GM18858 (cell line): ENCODE measurements around the gene BCL2.

Source experiments
- ATAC-seq: cut with Tn5 transposase; IDR thresholded peaks from one replicate; pipeline ENCODE4 v1.9.1; 2021; ENCODE audit not compliant: unreplicated experiment

The BCL2 gene

GRCh38 chr18:63262369-63263335, 56.9 kb downstream of the BCL2 start:
- no peak for ATAC-seq

- no peak for ATAC-seq
These were observed 58.5 kb downstream of the BCL2 start for GRCh38 chr18:63261029-63261428.

GRCh38 chr18:63260380-63260754, 59.2 kb downstream of the BCL2 start:
- no peak for ATAC-seq

- ATAC-seq, result no peak
These were observed 59.8 kb downstream of the BCL2 start for GRCh38 chr18:63259567-63260379.

GRCh38 chr18:63258749-63259566, 60.6 kb downstream of the BCL2 start:
- ATAC-seq, result no peak

- ATAC-seq, result no peak
These were observed 62.1 kb downstream of the BCL2 start for GRCh38 chr18:63257453-63257852.

- peak; percentile 42 for ATAC-seq
These were observed 64.1 kb downstream of the BCL2 start for GRCh38 chr18:63255435-63255834.

GRCh38 chr18:63254716-63255399, 64.7 kb downstream of the BCL2 start:
- ATAC-seq, result no peak

GRCh38 chr18:63253428-63254372, 65.9 kb downstream of the BCL2 start:
- ATAC-seq, result no peak

- no peak for ATAC-seq
These were observed 66.6 kb downstream of the BCL2 start for GRCh38 chr18:63253014-63253413.

GRCh38 chr18:63249771-63250170, 69.8 kb downstream of the BCL2 start:
- ATAC-seq, result no peak

GRCh38 chr18:63247926-63248325, 71.6 kb downstream of the BCL2 start:
- no peak for ATAC-seq

- ATAC-seq, result no peak
These were observed 72.1 kb downstream of the BCL2 start for GRCh38 chr18:63247506-63247905.

- no peak for ATAC-seq
These were observed 74.0 kb downstream of the BCL2 start for GRCh38 chr18:63245600-63245999.

GRCh38 chr18:63244607-63245006, 75.0 kb downstream of the BCL2 start:
- ATAC-seq, result no peak

- ATAC-seq, result no peak
These were observed 77.8 kb downstream of the BCL2 start for GRCh38 chr18:63241760-63242159.

GRCh38 chr18:63241317-63241712, 78.3 kb downstream of the BCL2 start:
- no peak for ATAC-seq

GRCh38 chr18:63240531-63241316, 78.8 kb downstream of the BCL2 start:
- no peak for ATAC-seq

- ATAC-seq, result no peak
These were observed 80.9 kb downstream of the BCL2 start for GRCh38 chr18:63238693-63239075.
